Measurements from ENCODE around the gene VPREB3. TPM values are rescaled to one million over a fixed set of nuclear protein-coding genes. Genes with fewer than 3 reads are reported as not detected.

VPREB3 gene
- total RNA-seq, 1 experiment from 2014 or later = 0.88 TPM

- BruUV-seq (replicated peaks) = no TSS peak
- peak overlapping the region; percentile 100 for H3K27ac ChIP-seq (ENCODE audit: low read depth, low read length, poor library complexity, severe bottlenecking)
Measured at GRCh38 chr22:23787600-23787896, 33.3 kb upstream of the VPREB3 start.

GRCh38 chr22:23786752-23787599 is 32.8 kb upstream of the VPREB3 start, which contains the start of gene SMARCB1:
TSS of gene SMARCB1 (plus strand) at chr22:23786966. CDS start at chr22:23787170, 204 bp downstream.
- peak; percentile 94 for DNase-seq (ENCODE audit: low spot score)
- ChIA-PET CTCF (no interaction called here), POLR2A (ENCODE audit: low non-redundant PET) (interaction anchor here (0.6 kb wide), 1 partner anchor 70 kb away, joined by 3 read pairs; no protein-coding TSS in a partner anchor)
- intact Hi-C loops (cut with micrococcal nuclease; ENCODE audit: unreplicated experiment) = no loop called here
- Histone ChIP-seq H3K4me3 (ENCODE audit: low read depth, low read length, poor library complexity, severe bottlenecking) (peak within 1 kb of the TSS; percentile 92), H3K4me1 (ENCODE audit: insufficient read depth, low read length, poor library complexity, severe bottlenecking) (peaks cover 11% of the 10 kb centered on the region), H3K27me3 (replicated peaks; ENCODE audit: insufficient read depth, low read depth, low read length, poor library complexity) (no peaks in the 10 kb centered on the region), H3K9me3 (ENCODE audit: low read depth, low read length, poor library complexity, severe bottlenecking) (no peaks in the 10 kb centered on the region), H3K36me3 (ENCODE audit: insufficient read depth, low read length, poor library complexity, severe bottlenecking) (peaks cover 7% of the 10 kb centered on the region), H3K27ac (ENCODE audit: low read depth, low read length, poor library complexity, severe bottlenecking) (peak within 1 kb of the TSS; percentile 100)
- no peak for TF ChIP-seq EZH2 (IDR thresholded peaks at IDR 0.05; ENCODE audit: borderline replicate concordance, low read depth, low read length, poor library complexity, severe bottlenecking)
- TF ChIP-seq CTCF (conservative IDR thresholded peaks at IDR 0.05; ENCODE audit: low read depth, low read length) = no peak
- BruUV-seq (replicated peaks) = no TSS peak

More at GRCh38 chr22:23787600-23787896, 33.3 kb upstream of the VPREB3 start:
- ChIA-PET CTCF (no interaction called here), POLR2A (ENCODE audit: low non-redundant PET) (interaction anchor here (0.6 kb wide), 1 partner anchor 70 kb away, joined by 3 read pairs; no protein-coding TSS in a partner anchor)
- TF ChIP-seq EZH2 (IDR thresholded peaks at IDR 0.05; ENCODE audit: borderline replicate concordance, low read depth, low read length, poor library complexity, severe bottlenecking) (no peak), CTCF (conservative IDR thresholded peaks at IDR 0.05; ENCODE audit: low read depth, low read length) (no peak)
- peaks cover 9% of the 10 kb centered on the region for H3K36me3 ChIP-seq (ENCODE audit: insufficient read depth, low read length, poor library complexity, severe bottlenecking)
- no peak for DNase-seq (ENCODE audit: low spot score)
- peaks cover 11% of the 10 kb centered on the region for H3K4me1 ChIP-seq (ENCODE audit: insufficient read depth, low read length, poor library complexity, severe bottlenecking)
- H3K9me3 ChIP-seq (ENCODE audit: low read depth, low read length, poor library complexity, severe bottlenecking) = no peaks in the 10 kb centered on the region
- peak overlapping the region; percentile 92 for H3K4me3 ChIP-seq (ENCODE audit: low read depth, low read length, poor library complexity, severe bottlenecking)
- H3K27me3 ChIP-seq (replicated peaks; ENCODE audit: insufficient read depth, low read depth, low read length, poor library complexity) = no peaks in the 10 kb centered on the region
- intact Hi-C loops (cut with micrococcal nuclease; ENCODE audit: unreplicated experiment) = no loop called here

DNA sequence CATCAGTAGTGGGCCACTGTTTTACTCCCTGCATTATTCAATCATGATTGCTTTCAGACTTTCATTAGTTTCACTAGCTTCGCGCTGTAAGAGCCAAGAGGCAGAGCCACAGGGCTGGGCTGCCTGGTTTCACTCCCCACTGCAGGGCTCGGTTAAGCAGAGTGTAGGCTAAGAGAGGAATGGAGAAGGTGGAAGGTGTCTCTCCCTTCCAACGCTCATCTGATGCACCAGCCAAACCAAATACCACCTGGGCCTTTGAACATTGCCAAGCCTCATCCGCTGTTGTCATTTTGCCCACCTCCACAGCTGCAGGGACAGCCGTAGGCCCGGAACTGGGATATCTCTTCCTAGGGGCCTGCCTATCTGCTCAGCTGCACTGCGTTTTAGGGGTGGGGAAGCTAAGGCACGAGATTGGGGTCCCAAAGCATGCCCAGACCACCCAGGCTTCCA is 32.1 kb upstream of the VPREB3 start:
- H3K27ac ChIP-seq (ENCODE audit: low read depth, low read length, poor library complexity, severe bottlenecking) = peak overlapping the region; percentile 100
- intact Hi-C loops (cut with micrococcal nuclease; ENCODE audit: unreplicated experiment) = no loop called here

More for the DNA sequence above, 32.1 kb upstream of the VPREB3 start:
- POLR2A ChIA-PET (ENCODE audit: low non-redundant PET) = no interaction called here
- CTCF ChIA-PET = interaction anchor here (0.7 kb wide), 1 partner anchor 14 kb away, joined by 9 read pairs; the partner anchor contains the start of gene MMP11
- H3K4me1 ChIP-seq (ENCODE audit: insufficient read depth, low read length, poor library complexity, severe bottlenecking) = peaks cover 11% of the 10 kb centered on the region
- TF ChIP-seq CTCF (conservative IDR thresholded peaks at IDR 0.05; ENCODE audit: low read depth, low read length) = no peak
- TF ChIP-seq EZH2 (IDR thresholded peaks at IDR 0.05; ENCODE audit: borderline replicate concordance, low read depth, low read length, poor library complexity, severe bottlenecking) = no peak
- no peaks in the 10 kb centered on the region for H3K9me3 ChIP-seq (ENCODE audit: low read depth, low read length, poor library complexity, severe bottlenecking)
- H3K4me3 ChIP-seq (ENCODE audit: low read depth, low read length, poor library complexity, severe bottlenecking) = peak overlapping the region; percentile 92
- BruUV-seq (replicated peaks) = TSS peak; percentile 88
- no peaks in the 10 kb centered on the region for H3K27me3 ChIP-seq (replicated peaks; ENCODE audit: insufficient read depth, low read depth, low read length, poor library complexity)
- H3K36me3 ChIP-seq (ENCODE audit: insufficient read depth, low read length, poor library complexity, severe bottlenecking) = peaks cover under 1% of the 10 kb centered on the region
- DNase-seq (ENCODE audit: low spot score) = no peak

Data from A673 (cell line).